Muscle layer of duodenum (tissue), 2 donors: ENCODE measurements around the gene HS2ST1.

ENCODE experiments used
- H3K27ac ChIP-seq: one replicate; pipeline ENCODE4 v1.7.0; 2013; ENCODE audit warnings: mild to moderate bottlenecking, low read length
- H3K27me3 ChIP-seq: one replicate; pipeline ENCODE4 v1.7.0; 2013; ENCODE audit warnings: low read depth, mild to moderate bottlenecking, control low read depth, low read length
- H3K36me3 ChIP-seq, 2 donors: one replicate each; pipeline ENCODE4 v1.7.0; 2013; ENCODE audit warnings: low read length in 2 of 2, control low read depth in 1 of 2, mild to moderate bottlenecking in 1 of 2; ENCODE audit not compliant: insufficient read depth in 2 of 2, control insufficient read depth in 1 of 2
- H3K4me1 ChIP-seq, 2 donors: one replicate each; pipeline ENCODE4 v1.7.0; 2013; ENCODE audit warnings: low read length in 2 of 2, mild to moderate bottlenecking in 2 of 2, control low read depth in 1 of 2, moderate library complexity in 1 of 2; ENCODE audit not compliant: insufficient read depth in 2 of 2, control insufficient read depth in 1 of 2
- H3K4me3 ChIP-seq, 2 donors: one replicate each; pipeline ENCODE4 v1.7.0; 2013; ENCODE audit warnings: low read length in 2 of 2, low read depth in 1 of 2, mild to moderate bottlenecking in 1 of 2
- H3K9me3 ChIP-seq, 2 donors: one replicate each; pipeline ENCODE4 v1.7.0; 2013; ENCODE audit warnings: low read length in 2 of 2, control low read depth in 1 of 2, mild to moderate bottlenecking in 1 of 2; ENCODE audit not compliant: control insufficient read depth in 1 of 2
- donor health status: healthy.

The HS2ST1 gene

GRCh38 chr1:87115317-87115890 is 201.0 kb downstream of the HS2ST1 start:
- Histone ChIP-seq H3K4me3 (no peak overlapping the region), H3K27me3 (no peaks in the 10 kb centered on the region), H3K9me3 (no peaks in the 10 kb centered on the region), H3K27ac (no peak overlapping the region), H3K4me1 (no peaks in the 10 kb centered on the region), H3K36me3 (no peaks in the 10 kb centered on the region)

- Histone ChIP-seq H3K27ac (no peak overlapping the region), H3K36me3 (no peaks in the 10 kb centered on the region), H3K9me3 (no peaks in the 10 kb centered on the region), H3K4me3 (no peak overlapping the region), H3K4me1 (no peaks in the 10 kb centered on the region), H3K27me3 (no peaks in the 10 kb centered on the region)
Observed at GRCh38 chr1:87115891-87116290, 201.5 kb downstream of the HS2ST1 start.

GRCh38 chr1:87117761-87118368 is 203.4 kb downstream of the HS2ST1 start:
- H3K27ac ChIP-seq = no peak overlapping the region
- H3K27me3 ChIP-seq = no peaks in the 10 kb centered on the region
- no peaks in the 10 kb centered on the region for H3K9me3 ChIP-seq
- H3K4me3 ChIP-seq = no peak overlapping the region
- H3K4me1 ChIP-seq = no peaks in the 10 kb centered on the region
- H3K36me3 ChIP-seq = no peaks in the 10 kb centered on the region

GRCh38 chr1:87119541-87120140 is 205.2 kb downstream of the HS2ST1 start:
- Histone ChIP-seq H3K4me1 (no peaks in the 10 kb centered on the region), H3K4me3 (no peak overlapping the region), H3K27ac (no peak overlapping the region), H3K36me3 (no peaks in the 10 kb centered on the region), H3K9me3 (no peaks in the 10 kb centered on the region), H3K27me3 (no peaks in the 10 kb centered on the region)

GRCh38 chr1:87120779-87121178 is 206.3 kb downstream of the HS2ST1 start:
- Histone ChIP-seq H3K9me3 (no peaks in the 10 kb centered on the region), H3K4me3 (no peak overlapping the region), H3K27me3 (no peaks in the 10 kb centered on the region), H3K4me1 (no peaks in the 10 kb centered on the region), H3K27ac (no peak overlapping the region), H3K36me3 (no peaks in the 10 kb centered on the region)

GRCh38 chr1:87121711-87122163 is 207.3 kb downstream of the HS2ST1 start:
- H3K36me3 ChIP-seq = no peaks in the 10 kb centered on the region
- H3K27ac ChIP-seq = no peak overlapping the region
- no peak overlapping the region for H3K4me3 ChIP-seq
- H3K4me1 ChIP-seq = no peaks in the 10 kb centered on the region
- no peaks in the 10 kb centered on the region for H3K9me3 ChIP-seq
- H3K27me3 ChIP-seq = no peaks in the 10 kb centered on the region

- Histone ChIP-seq H3K27ac (no peak overlapping the region), H3K4me3 (no peak overlapping the region), H3K4me1 (no peaks in the 10 kb centered on the region), H3K27me3 (no peaks in the 10 kb centered on the region), H3K36me3 (no peaks in the 10 kb centered on the region), H3K9me3 (no peaks in the 10 kb centered on the region)
Observed at GRCh38 chr1:87122243-87122642, 207.8 kb downstream of the HS2ST1 start.

GRCh38 chr1:87123610-87124009 is 209.2 kb downstream of the HS2ST1 start:
- Histone ChIP-seq H3K27ac (no peak overlapping the region), H3K27me3 (no peaks in the 10 kb centered on the region), H3K4me1 (no peaks in the 10 kb centered on the region), H3K9me3 (no peaks in the 10 kb centered on the region), H3K36me3 (no peaks in the 10 kb centered on the region), H3K4me3 (no peak overlapping the region)

GRCh38 chr1:87126886-87127505 is 212.6 kb downstream of the HS2ST1 start:
- no peak overlapping the region for H3K27ac ChIP-seq
- H3K9me3 ChIP-seq = no peaks in the 10 kb centered on the region
- no peaks in the 10 kb centered on the region for H3K27me3 ChIP-seq
- peaks cover 0 to 3% of the 10 kb centered on the region in 2 donors for H3K4me1 ChIP-seq
- no peak overlapping the region for H3K4me3 ChIP-seq
- H3K36me3 ChIP-seq = no peaks in the 10 kb centered on the region

GRCh38 chr1:87127581-87127980 is 213.1 kb downstream of the HS2ST1 start:
- no peaks in the 10 kb centered on the region for H3K9me3 ChIP-seq
- no peaks in the 10 kb centered on the region for H3K27me3 ChIP-seq
- H3K4me1 ChIP-seq = peaks cover 0 to 8% of the 10 kb centered on the region in 2 donors
- H3K36me3 ChIP-seq = no peaks in the 10 kb centered on the region
- no peak overlapping the region for H3K4me3 ChIP-seq
- H3K27ac ChIP-seq = no peak overlapping the region

GRCh38 chr1:87129038-87129437 is 214.6 kb downstream of the HS2ST1 start:
- no peaks in the 10 kb centered on the region for H3K9me3 ChIP-seq
- no peak overlapping the region for H3K27ac ChIP-seq
- peaks cover 0 to 11% of the 10 kb centered on the region in 2 donors for H3K4me1 ChIP-seq
- no peak overlapping the region for H3K4me3 ChIP-seq
- H3K36me3 ChIP-seq = no peaks in the 10 kb centered on the region
- H3K27me3 ChIP-seq = no peaks in the 10 kb centered on the region
